ENCODE results near the gene SLC6A8.

Gene SLC6A8

GRCh38 chrX:153687121-153688039 lies at the start of gene SLC6A8:
SLC6A8 (plus strand) TSS chrX:153687926; CDS start chrX:153688575, 649 bp downstream.
- no peak for DNase-seq (ENCODE audit: low read depth in 1 of 2, low spot score in 1 of 2)

- DNase-seq (ENCODE audit: low read depth in 1 of 2, low spot score in 1 of 2) = no peak
Observed at GRCh38 chrX:153638041-153638371, 49.7 kb upstream of the SLC6A8 start.

GRCh38 chrX:153638436-153639176 lies 49.1 kb upstream of the SLC6A8 start:
- DNase-seq (ENCODE audit: low read depth in 1 of 2, low spot score in 1 of 2) = no peak

GRCh38 chrX:153639177-153640044 lies 48.3 kb upstream of the SLC6A8 start:
- DNase-seq (ENCODE audit: low read depth in 1 of 2, low spot score in 1 of 2) = no peak

- DNase-seq (ENCODE audit: low read depth in 1 of 2, low spot score in 1 of 2) = no peak
Observed at GRCh38 chrX:153640045-153640686, 47.6 kb upstream of the SLC6A8 start.

- DNase-seq (ENCODE audit: low read depth in 1 of 2, low spot score in 1 of 2) = no peak
Observed at GRCh38 chrX:153640736-153641575, 46.8 kb upstream of the SLC6A8 start.

GRCh38 chrX:153641627-153642026 lies 46.1 kb upstream of the SLC6A8 start:
- DNase-seq (ENCODE audit: low read depth in 1 of 2, low spot score in 1 of 2) = no peak

GRCh38 chrX:153642051-153642654 lies 45.6 kb upstream of the SLC6A8 start:
- no peak for DNase-seq (ENCODE audit: low read depth in 1 of 2, low spot score in 1 of 2)

- DNase-seq (ENCODE audit: low read depth in 1 of 2, low spot score in 1 of 2) = no peak
Observed at GRCh38 chrX:153642655-153643430, 44.9 kb upstream of the SLC6A8 start.

GRCh38 chrX:153643431-153644351 lies 44.0 kb upstream of the SLC6A8 start:
- DNase-seq (ENCODE audit: low read depth in 1 of 2, low spot score in 1 of 2) = no peak

GRCh38 chrX:153644356-153645125 lies 43.2 kb upstream of the SLC6A8 start:
- DNase-seq (ENCODE audit: low read depth in 1 of 2, low spot score in 1 of 2) = no peak

- no peak for DNase-seq (ENCODE audit: low read depth in 1 of 2, low spot score in 1 of 2)
Observed at GRCh38 chrX:153645151-153645550, 42.6 kb upstream of the SLC6A8 start.

GRCh38 chrX:153645921-153646488 lies 41.7 kb upstream of the SLC6A8 start:
- no peak for DNase-seq (ENCODE audit: low read depth in 1 of 2, low spot score in 1 of 2)

- no peak for DNase-seq (ENCODE audit: low read depth in 1 of 2, low spot score in 1 of 2)
Observed at GRCh38 chrX:153646620-153647373, 40.9 kb upstream of the SLC6A8 start, which contains the start of gene DUSP9. DUSP9 (plus strand) TSS chrX:153647203; CDS start chrX:153647954, 751 bp downstream.

GRCh38 chrX:153647461-153648357 lies 40.0 kb upstream of the SLC6A8 start:
- DNase-seq (ENCODE audit: low read depth in 1 of 2, low spot score in 1 of 2) = no peak

Data from stimulated activated CD4-positive, alpha-beta T cell treated with anti-CD3 and anti-CD28 coated beads, Interleukin-15, amount 100 ng/mL, for 1 hour (primary cell).